Left lung (tissue), 10 donors: ENCODE data around the gene POLR1A. TPM values are rescaled to one million over a fixed set of nuclear protein-coding genes. Genes with fewer than 3 reads are reported as not detected.

Experiments used
- ATAC-seq: fragments of 200-7000 bp; cut with Tn5 transposase; one replicate; pipeline ENCODE4 v1.9.1; 2020; ENCODE audit warnings: moderate library complexity
- DNase-seq, 4 donors: peaks; one replicate each; pipeline ENCODE4 v3.0.0-alpha.2; 2013 to 2020
- H3K27ac ChIP-seq, 2 donors: fragments of 200-600 bp; sonication (generic) in 1 of 2; one replicate each; pipeline versions ENCODE4 v1.5.0 to v1.8.0; 2020 to 2021
- H3K27me3 ChIP-seq, 2 donors: fragments of 200-600 bp; sonication (generic) in 1 of 2; one replicate each; pipeline versions ENCODE4 v1.5.0 to v1.8.0; 2020 to 2021
- H3K36me3 ChIP-seq, 2 donors: fragments of 200-600 bp; sonication (generic) in 1 of 2; one replicate each; pipeline versions ENCODE4 v1.5.0 to v1.8.0; 2020 to 2021
- H3K4me1 ChIP-seq, 2 donors: fragments of 200-600 bp; one replicate each; pipeline ENCODE4 v1.8.0; 2021
- H3K4me3 ChIP-seq, 2 donors: fragments of 200-600 bp; sonication (generic) in 1 of 2; one replicate each; pipeline versions ENCODE4 v1.5.0 to v1.8.0; 2020 to 2021; ENCODE audit warnings: mild to moderate bottlenecking in 1 of 2
- H3K9me3 ChIP-seq, 2 donors: fragments of 200-600 bp; sonication (generic) in 1 of 2; one replicate each; pipeline versions ENCODE4 v1.5.0 to v1.8.0; 2020 to 2021
- intact Hi-C, 2 donors: fragments of 100-400 bp; cut with DNase I; formaldehyde crosslinking; loops; one replicate each; pipeline versions ENCODE4 v1.11.2 to v1.14.2; 2022
- polyA plus RNA-seq, 6 donors: library from polyadenylated mRNA; unstranded; fragments of 120-200 nt; gene quantifications; one replicate each; pipeline ENCODE4 v1.2.1, GENCODE V29; 2013; ENCODE audit not compliant: insufficient read length in 6 of 6
- total RNA-seq, 2 donors: library from RNA; stranded (reverse); fragmentation: NEBNext Ultra II Directional; extraction: Animal tissue kit (Norgen Biotek cat#: 25700); gene quantifications; one replicate each; pipeline ENCODE4 v1.2.1, GENCODE V29; 2021
- TF ChIP-seq, protein P1 (sequence below), 2 donors: fragments of 200-600 bp; sonication (generic) in 1 of 2; IDR thresholded peaks; one replicate each; pipeline versions ENCODE4 v1.5.0 to v1.8.0; 2021; ENCODE audit warnings: antibody characterized with exemption in 2 of 2
- donor health status: DM: no; HTN: yes; CAD: no.
- donor health status: DM: no; HTN: no; CAD: no.

POLR1A gene
- total and polyA plus RNA-seq, 8 donors: 18.6 to 34.7 (median 21.9) TPM

- intact Hi-C loops: no loop called here
- H3K27ac ChIP-seq: no peak overlapping the region
- no peaks in the 10 kb centered on the region for H3K27me3 ChIP-seq
- peaks cover 0 to 100% of the 10 kb centered on the region in 2 donors for H3K36me3 ChIP-seq
- ATAC-seq: no peak
- no peaks in the 10 kb centered on the region for H3K4me1 ChIP-seq
- no peak overlapping the region for H3K4me3 ChIP-seq
- TF ChIP-seq, protein P1, sequence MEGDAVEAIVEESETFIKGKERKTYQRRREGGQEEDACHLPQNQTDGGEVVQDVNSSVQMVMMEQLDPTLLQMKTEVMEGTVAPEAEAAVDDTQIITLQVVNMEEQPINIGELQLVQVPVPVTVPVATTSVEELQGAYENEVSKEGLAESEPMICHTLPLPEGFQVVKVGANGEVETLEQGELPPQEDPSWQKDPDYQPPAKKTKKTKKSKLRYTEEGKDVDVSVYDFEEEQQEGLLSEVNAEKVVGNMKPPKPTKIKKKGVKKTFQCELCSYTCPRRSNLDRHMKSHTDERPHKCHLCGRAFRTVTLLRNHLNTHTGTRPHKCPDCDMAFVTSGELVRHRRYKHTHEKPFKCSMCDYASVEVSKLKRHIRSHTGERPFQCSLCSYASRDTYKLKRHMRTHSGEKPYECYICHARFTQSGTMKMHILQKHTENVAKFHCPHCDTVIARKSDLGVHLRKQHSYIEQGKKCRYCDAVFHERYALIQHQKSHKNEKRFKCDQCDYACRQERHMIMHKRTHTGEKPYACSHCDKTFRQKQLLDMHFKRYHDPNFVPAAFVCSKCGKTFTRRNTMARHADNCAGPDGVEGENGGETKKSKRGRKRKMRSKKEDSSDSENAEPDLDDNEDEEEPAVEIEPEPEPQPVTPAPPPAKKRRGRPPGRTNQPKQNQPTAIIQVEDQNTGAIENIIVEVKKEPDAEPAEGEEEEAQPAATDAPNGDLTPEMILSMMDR (IDR thresholded peaks at IDR 0.05): no peak
- no peak for DNase-seq
- H3K9me3 ChIP-seq: no peaks in the 10 kb centered on the region
Observed at GRCh38 chr2:86136141-86136540, 30.5 kb upstream of the POLR1A start.

DNA sequence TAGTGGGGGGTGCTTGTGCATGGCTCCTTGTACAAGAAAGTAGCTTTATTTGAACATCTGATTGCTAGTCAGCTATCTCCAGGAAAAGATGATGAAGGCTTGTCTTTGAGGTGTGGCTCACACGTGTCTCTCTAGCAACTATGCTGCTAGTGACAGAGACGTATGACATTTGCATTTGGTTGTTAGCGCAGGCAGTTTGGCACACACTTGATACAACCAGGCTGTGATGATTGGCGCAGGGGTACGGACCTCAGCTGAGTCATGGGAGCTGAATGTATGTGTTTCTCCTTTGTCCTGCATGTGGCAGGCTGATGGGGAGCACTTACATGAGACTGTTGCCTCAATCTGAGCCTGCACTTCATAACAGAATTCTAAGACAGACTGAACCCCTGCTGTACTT is 30.0 kb upstream of the POLR1A start:
- Histone ChIP-seq H3K27me3 (no peaks in the 10 kb centered on the region), H3K27ac (no peak overlapping the region), H3K4me1 (no peaks in the 10 kb centered on the region), H3K36me3 (peaks cover 4 to 100% of the 10 kb centered on the region in 2 donors), H3K9me3 (no peaks in the 10 kb centered on the region), H3K4me3 (no peak overlapping the region)
- intact Hi-C loops: no loop called here
- TF ChIP-seq, protein P1 (IDR thresholded peaks at IDR 0.05): no peak
- DNase-seq: no peak
- no peak for ATAC-seq

- Histone ChIP-seq H3K4me3 (no peak overlapping the region), H3K27ac (no peak overlapping the region), H3K4me1 (no peaks in the 10 kb centered on the region), H3K27me3 (no peaks in the 10 kb centered on the region), H3K9me3 (no peaks in the 10 kb centered on the region), H3K36me3 (peaks cover 5 to 100% of the 10 kb centered on the region in 2 donors)
- TF ChIP-seq, protein P1 (IDR thresholded peaks at IDR 0.05): no peak
- intact Hi-C loops: no loop called here
- DNase-seq (no peak), ATAC-seq (no peak)
Observed at GRCh38 chr2:86134709-86135108, 29.0 kb upstream of the POLR1A start.

DNA sequence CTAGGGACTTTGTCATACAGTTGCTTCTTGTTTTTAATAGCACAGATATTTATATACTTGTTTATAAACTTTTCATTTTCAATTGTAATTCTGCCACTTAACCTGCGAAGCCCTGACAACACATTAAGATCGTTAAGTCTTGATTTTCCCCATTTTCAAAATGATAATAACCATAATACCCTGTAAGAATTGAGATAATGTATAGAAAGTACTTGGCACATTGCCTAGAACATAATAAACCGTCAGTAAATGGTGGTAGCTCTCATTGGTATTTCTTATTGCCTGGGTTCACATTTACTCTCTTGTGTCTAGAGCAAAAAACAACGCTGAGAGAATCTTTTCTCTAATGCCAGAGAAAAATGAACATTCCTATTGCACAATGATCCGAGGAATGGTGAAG is 19.0 kb upstream of the POLR1A start:
- ATAC-seq: no peak
- TF ChIP-seq, protein P1 (IDR thresholded peaks at IDR 0.05): no peak
- Histone ChIP-seq H3K4me1 (no peaks in the 10 kb centered on the region), H3K9me3 (no peaks in the 10 kb centered on the region), H3K27ac (no peak overlapping the region), H3K27me3 (no peaks in the 10 kb centered on the region), H3K4me3 (no peak overlapping the region), H3K36me3 (peaks cover 16 to 100% of the 10 kb centered on the region in 2 donors)
- intact Hi-C loops: no loop called here
- DNase-seq: no peak

GRCh38 chr2:86123328-86123925 is 17.7 kb upstream of the POLR1A start:
- intact Hi-C loops: no loop called here
- TF ChIP-seq, protein P1 (IDR thresholded peaks at IDR 0.05): no peak
- H3K4me3 ChIP-seq: no peak overlapping the region
- ATAC-seq: no peak
- no peaks in the 10 kb centered on the region for H3K27me3 ChIP-seq
- H3K36me3 ChIP-seq: peaks cover 24 to 100% of the 10 kb centered on the region in 2 donors
- no peaks in the 10 kb centered on the region for H3K9me3 ChIP-seq
- no peak overlapping the region for H3K27ac ChIP-seq
- no peak for DNase-seq
- no peaks in the 10 kb centered on the region for H3K4me1 ChIP-seq
